Measurements from ENCODE around the gene GTSE1.

GRCh38 chr22:46366327-46366731, 69.7 kb downstream of the GTSE1 start:
- TF ChIP-seq EZH2 (IDR thresholded peaks at IDR 0.05; ENCODE audit: insufficient read depth, poor library complexity, severe bottlenecking) = no peak
- no peak for TF ChIP-seq EZH2phosphoT487 (IDR thresholded peaks at IDR 0.05; ENCODE audit: insufficient read depth, low read depth)
